Astrocyte (in vitro differentiated cells and primary cell): ENCODE results near the gene FBXO7.

Experiments
- EZH2 ChIP-seq: IDR thresholded peaks from 2 replicates; pipeline ENCODE4 v1.6.1; 2012; ENCODE audit warnings: mild to moderate bottlenecking, low read length, inconsistent platforms; ENCODE audit not compliant: insufficient read depth
- TF ChIP-seq, protein P1 (sequence below): IDR thresholded peaks from 2 replicates; pipeline ENCODE4 v1.5.1; 2011; ENCODE audit warnings: low read depth, mild to moderate bottlenecking, inconsistent platforms, low read length, moderate library complexity; ENCODE audit not compliant: insufficient read depth

DNA sequence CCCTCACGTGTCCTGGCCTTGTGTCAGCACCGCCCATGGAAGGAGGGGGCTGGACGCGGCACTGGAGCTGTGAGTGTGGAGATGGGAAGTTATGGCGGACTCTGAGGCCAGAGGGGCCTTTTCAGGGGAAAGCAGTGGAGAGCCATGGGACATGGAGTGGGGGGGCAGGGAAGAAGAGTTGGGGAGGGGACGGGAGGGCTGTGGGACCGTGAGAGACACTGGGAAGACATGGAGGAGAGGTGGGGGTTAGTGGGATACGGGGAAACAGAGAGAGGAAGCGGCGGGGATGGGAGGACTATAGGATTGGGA lies 58.2 kb downstream of the FBXO7 start:
- TF ChIP-seq, protein P1, sequence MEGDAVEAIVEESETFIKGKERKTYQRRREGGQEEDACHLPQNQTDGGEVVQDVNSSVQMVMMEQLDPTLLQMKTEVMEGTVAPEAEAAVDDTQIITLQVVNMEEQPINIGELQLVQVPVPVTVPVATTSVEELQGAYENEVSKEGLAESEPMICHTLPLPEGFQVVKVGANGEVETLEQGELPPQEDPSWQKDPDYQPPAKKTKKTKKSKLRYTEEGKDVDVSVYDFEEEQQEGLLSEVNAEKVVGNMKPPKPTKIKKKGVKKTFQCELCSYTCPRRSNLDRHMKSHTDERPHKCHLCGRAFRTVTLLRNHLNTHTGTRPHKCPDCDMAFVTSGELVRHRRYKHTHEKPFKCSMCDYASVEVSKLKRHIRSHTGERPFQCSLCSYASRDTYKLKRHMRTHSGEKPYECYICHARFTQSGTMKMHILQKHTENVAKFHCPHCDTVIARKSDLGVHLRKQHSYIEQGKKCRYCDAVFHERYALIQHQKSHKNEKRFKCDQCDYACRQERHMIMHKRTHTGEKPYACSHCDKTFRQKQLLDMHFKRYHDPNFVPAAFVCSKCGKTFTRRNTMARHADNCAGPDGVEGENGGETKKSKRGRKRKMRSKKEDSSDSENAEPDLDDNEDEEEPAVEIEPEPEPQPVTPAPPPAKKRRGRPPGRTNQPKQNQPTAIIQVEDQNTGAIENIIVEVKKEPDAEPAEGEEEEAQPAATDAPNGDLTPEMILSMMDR = no peak
- no peak for TF ChIP-seq EZH2
